ENCODE measurements around the gene LRRC4C.

The LRRC4C gene

DNA sequence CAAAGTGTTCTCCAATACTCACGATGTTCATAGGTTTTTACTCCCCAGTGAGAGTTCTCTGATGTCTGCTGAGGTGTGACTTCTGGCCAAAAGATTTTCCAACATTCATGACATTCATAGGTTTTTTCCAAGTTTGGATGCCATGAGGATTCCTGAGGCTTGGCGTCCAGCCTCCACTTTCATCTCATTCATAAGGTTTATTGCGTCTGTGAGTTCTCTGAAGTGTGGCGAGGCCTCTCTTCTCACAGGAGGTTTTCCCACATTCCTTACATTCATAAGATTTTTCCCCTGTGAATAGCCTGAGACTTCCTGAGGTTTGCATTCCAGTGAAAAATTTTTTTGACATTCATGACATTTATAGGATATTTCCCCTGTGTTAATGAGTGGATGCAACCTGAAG is 1014.1 kb downstream of the LRRC4C start:
- DNase-seq (ENCODE audit: low spot score), result no peak

- DNase-seq (ENCODE audit: low spot score), result no peak
Measured at GRCh38 chr11:40444151-40444550, 1015.3 kb downstream of the LRRC4C start.

DNA sequence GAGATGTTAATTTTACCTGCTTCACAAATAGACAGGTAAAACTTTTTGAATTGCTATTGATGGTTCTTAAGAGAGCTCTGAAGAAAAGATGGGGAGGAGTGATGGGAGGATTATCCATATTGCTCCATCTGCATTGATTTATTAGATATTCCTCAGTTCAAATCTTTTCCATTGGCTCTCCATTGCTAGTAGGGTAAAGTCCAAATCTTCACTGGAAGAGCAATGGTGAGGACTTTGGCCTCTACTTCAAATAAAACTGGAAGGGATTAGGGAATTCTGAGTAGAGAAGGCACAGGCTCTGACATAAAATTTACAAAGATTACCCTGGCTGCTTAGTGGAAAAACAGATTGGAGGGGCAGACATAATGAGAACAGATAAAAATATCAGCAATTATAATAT is 1024.1 kb downstream of the LRRC4C start:
- DNase-seq (ENCODE audit: low spot score), result no peak

DNA sequence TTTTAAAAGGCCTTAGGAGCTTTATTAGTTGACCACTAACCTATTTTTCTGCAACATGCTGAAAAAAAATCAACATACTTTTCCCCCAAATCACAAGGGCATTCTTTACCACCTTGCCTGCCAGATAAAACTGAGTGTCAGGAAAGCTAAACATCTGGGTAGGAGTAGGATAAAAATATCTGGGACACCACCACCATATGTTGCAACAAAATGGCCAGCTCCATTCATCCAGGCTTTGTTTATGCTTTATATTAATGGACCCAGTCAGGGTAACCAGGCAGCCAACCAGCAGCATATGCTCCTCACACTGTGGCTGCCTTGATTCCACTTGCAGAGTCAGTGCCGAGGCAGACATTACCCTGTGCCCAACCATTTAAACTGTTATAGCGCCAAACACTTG is 1024.5 kb downstream of the LRRC4C start:
- DNase-seq (ENCODE audit: low spot score), result no peak

DNA sequence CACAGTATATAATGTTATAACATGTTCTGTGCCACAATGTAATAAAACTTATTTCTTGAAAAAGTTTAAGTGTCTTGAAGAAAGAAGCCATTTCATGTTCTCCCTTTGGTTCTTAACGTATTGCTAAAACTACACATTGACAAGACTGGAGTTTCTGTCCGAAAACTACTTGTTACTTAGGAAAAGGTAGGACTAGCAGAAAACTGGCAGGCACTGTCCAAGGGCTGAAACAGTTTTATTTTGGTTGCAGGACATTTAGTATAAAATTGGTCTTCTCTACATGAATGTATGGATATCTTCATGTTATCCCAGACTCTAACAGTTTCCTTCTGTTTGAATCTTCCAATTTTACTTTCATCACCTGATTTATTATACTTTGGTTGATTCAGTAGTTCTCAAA is 1027.1 kb downstream of the LRRC4C start:
- no peak for DNase-seq (ENCODE audit: low spot score)

DNA sequence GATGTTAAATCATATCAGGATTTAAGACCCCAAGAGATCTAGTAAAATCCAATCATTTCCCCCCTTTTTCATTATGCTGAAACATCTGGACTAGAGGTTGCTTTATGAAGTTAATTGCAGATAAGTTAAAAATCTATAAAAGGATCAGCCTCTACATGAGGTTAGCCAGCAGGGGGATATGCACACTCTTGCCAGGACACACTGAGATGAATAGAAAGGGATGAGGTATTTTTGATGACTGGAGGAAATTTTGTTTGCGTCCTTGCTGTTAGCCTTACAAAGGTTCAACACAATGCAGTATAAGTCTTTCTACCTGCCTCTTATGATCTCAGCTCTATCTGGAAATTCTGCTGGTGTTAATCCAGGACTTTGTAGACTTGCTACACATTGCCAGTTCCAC is 1034.3 kb downstream of the LRRC4C start:
- no peak for DNase-seq (ENCODE audit: low spot score)

GRCh38 chr11:40421208-40421981 is 1038.1 kb downstream of the LRRC4C start:
- no peak for DNase-seq (ENCODE audit: low spot score)

GRCh38 chr11:40417627-40418026 is 1041.8 kb downstream of the LRRC4C start:
- no peak for DNase-seq (ENCODE audit: low spot score)

DNA sequence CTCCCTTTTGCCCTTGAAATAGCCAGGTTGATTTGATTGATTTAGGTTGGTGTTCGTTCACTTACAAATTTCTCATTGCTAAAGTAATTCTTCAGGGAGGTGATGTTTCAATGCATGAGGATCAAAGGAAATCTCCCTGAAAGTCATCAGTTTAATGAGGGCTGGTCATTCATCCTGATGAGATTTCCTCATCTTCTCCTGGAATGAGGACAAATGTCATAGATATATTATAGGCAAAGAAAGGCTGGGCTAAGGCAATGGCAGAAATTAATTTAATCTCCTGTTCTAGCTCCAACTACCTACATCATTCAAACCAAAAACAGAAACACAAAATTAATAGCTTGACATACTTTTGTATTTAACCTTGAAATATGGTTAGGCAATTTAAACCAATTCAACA is 1052.1 kb downstream of the LRRC4C start:
- no peak for DNase-seq (ENCODE audit: low spot score)

DNA sequence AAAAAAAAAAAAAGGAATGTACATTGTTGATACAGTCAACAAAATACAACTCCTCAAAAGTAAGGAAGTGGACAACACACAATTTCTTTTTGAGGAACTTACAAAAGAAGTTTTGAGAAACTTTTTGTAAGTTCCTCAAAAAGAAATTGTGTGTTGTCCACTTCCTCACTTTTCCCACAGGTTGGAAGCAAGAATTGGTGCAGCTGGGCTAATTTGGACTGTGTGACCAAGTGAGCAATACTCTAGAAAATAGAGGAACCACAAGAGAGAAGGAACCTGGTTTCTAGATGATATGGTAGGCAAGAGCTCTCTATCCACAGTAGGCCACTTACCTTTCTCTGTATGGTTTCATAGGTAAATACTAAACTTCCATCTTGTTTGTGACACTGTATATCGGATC is 1053.8 kb downstream of the LRRC4C start:
- DNase-seq (ENCODE audit: low spot score), result no peak

DNA sequence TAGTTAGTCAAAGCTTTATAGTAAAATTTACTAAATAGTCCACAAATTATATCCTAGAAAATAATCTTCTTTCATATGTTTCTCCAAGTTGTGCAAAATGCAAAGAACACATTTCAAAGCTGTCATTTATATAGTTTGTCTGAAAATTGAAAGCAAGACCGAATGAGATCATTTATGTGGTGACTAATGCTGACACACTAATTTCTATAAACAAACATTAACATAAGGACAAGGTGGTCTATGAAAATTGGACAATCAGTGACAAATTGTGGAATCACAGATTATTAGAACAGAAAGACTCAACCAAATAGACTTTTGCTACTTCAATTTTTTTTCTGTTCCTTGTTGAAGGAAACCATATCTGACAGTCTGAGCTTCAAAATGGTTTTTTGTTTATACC is 1056.1 kb downstream of the LRRC4C start:
- DNase-seq (ENCODE audit: low spot score), result no peak

DNA sequence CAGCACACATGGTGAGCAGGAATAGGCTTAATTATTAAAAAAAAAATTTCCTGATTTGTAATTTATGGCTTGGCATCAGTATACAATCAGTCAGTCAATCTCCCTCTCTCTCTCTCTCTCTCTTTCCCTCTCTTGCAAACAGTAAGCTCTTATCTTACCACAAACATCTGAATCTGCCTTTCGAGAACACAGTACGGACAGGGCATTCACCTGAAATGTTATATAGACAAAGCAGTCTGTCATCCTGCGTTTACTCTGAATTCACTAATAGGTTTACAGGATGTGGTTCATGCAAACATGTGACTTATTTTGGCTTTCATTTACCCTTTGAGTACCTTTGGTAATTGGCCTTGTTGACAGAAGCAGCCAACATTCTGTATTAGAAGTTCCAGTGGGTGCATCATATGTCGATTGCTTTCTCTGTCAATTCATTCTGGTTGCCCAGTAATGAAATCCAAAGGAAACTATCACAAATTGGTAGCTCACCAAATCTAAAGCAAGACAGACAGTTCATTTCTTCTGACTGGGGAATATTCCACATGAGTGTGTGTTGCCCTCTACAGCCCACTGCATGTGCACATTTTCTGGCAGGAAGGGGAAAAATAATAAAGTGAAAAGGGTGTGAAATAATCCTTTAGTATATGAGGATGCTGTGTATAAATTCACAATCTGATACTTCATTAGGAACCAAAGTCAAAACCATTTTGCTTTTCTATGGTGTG is 1058.2 kb downstream of the LRRC4C start:
- DNase-seq (ENCODE audit: low spot score), result no peak

DNA sequence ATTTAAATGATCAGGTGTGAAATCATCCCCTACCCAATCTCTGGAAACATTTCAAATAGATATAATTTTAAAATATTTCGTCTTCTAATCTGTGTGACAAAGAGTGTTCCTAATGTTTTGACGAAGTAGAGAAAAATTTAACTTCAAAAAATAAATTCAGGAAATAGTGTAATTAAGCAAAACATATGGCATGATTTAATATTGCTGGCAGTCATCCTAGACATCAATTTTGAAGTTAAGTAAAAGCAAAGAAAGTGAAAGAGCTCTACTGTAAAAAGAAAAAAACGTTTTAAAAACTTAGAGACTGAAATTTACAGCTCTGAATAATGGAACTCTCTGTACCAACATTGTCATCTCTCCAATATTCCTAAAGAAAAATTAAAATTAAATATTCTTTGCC is 1062.3 kb downstream of the LRRC4C start:
- no peak for DNase-seq (ENCODE audit: low spot score)

GRCh38 chr11:40393511-40393910 is 1065.9 kb downstream of the LRRC4C start:
- no peak for DNase-seq (ENCODE audit: low spot score)

DNA sequence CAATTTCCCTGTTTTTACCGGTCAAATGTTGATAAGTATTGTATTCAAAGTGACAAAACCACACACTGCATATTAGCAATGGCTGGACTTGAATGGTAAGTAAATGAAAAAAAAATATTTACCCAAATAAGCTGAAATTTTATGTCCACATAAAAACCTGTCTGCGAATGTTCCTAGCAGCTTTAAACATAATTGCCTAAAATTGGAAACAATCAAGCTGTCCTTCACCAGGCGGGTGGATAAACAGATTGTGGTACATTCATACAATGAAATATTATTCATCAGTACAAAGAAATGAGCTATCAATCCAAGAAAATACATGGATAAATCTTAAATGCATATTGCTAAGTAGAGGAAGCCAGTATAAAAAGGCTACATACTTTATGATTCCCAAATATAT is 1067.8 kb downstream of the LRRC4C start:
- DNase-seq (ENCODE audit: low spot score), result no peak

DNA sequence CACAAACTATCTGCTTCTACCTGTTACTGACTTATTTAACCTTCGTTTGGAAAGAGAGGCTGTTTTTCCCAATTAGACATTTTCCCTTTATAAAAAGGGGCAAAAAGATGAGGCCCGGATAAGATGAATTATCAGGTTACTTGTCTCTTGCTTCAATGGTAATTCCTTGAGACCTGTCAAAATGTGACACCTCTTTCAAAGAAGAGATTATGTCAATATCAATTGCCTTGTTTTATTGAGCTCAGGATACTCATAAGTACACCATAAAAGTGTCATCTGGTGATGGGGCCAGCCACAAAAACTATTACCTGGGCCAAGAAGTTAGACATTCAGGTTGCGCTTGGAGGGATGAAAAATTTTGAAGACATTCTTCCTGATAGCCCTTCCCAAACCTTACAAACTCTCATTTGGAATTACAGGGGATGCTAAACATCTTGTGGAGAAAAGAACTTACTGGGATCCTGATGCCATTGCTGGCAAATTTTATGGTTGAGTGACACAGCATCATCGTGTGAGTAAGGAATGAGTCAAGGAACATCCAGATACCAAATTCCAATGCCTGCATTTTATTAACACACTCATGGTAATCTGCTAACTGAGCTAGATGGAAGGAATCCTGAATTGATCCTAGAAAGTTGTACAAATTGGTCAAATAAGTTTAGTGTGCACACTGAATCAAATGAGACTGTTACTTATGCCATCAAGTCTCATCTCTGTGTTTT is 1071.2 kb downstream of the LRRC4C start:
- no peak for DNase-seq (ENCODE audit: low spot score)

DNA sequence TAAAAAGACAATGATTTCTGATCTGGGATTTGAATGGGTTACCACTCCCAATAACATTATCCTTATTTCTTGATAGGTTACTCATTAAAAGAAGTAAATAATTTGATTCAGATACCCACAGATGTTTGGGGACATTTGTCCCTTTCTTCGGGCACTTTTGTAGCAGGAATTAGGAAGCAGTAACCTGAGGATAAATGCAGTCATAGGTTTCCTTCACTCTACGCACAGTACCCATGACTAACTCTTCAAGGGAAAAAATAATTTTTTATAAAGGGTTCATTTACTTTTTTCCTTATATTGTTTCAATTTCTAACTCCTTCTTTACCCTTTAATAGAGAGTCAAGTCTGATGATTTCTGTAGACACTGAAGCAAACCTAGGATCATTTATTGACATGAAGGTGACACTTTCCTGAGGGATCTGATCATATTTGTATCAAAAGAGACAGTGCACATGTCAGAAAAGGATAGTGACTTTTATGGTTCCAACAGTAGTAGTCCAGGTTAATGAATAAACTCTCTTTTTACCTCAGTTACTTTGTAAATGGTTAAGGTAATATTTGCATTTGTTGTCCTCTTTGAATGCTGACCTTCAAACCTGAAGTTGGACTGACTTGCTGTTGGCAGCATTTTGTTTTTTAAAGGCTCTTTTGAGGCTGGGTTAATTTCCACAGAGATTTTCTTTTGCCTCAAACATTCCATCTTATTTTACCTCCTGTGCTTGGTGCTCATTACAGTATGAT is 1072.0 kb downstream of the LRRC4C start:
- DNase-seq (ENCODE audit: low spot score), result no peak

GRCh38 chr11:40384991-40385390 is 1074.5 kb downstream of the LRRC4C start:
- no peak for DNase-seq (ENCODE audit: low spot score)

DNA sequence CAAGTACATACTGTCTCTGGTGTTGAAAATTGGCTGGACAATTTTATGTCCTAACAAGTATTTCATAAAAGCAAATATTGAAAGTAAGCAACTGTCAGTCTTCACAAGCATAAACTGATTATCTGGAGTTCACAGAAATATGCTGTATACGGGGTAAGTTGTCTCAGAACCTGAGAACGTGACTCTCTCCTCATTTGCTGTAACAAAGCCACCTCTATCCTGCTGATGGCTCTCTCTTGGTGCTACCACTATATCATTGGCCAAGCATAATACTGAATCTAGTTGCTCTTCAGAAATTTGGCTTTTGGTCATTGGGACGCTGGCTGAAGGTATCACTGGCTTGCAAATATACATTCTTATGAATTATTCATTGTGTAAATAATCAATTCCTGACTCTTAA is 1078.0 kb downstream of the LRRC4C start:
- no peak for DNase-seq (ENCODE audit: low spot score)

DNA sequence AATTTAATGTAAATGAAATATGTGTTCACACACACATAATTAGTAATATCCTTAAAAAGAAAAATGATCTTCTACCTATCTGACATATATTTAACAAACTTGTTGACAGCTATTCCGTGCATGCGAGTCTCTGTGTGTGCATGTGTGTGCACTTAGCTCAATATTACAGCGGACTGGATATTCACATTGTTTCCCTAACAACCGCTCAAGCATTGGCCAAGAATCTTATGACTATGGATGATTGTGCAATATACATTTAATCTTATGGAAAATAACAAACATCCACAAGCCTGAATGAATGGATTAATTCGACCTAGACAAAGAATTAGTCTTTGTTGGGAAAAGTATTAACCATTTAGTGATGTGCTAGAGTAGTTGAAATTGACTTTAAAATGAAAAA is 1078.6 kb downstream of the LRRC4C start:
- DNase-seq (ENCODE audit: low spot score), result no peak

DNA sequence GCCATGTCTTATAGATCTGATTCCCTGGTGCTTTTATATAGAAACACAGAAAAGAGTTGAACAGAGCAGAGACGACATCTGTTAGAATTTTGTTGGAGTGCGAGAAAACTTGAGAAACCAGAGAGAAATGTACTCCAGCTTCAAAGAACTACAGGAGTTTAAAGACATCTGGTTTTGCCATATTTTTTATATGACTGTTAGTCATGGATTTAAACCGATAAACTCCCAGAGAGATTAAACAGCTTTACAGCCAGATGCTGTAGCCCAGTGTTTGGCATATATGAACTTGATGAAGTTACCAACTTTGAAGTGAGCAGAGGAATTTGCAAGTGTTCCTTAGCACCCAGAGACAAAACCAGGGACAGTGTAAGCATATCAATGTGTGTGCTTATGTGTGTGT is 1083.1 kb downstream of the LRRC4C start:
- no peak for DNase-seq (ENCODE audit: low spot score)

GRCh38 chr11:40370821-40371616 is 1088.4 kb downstream of the LRRC4C start:
- DNase-seq (ENCODE audit: low spot score), result no peak
